ENCODE results near the gene SH3GL1.

Gene SH3GL1

DNA sequence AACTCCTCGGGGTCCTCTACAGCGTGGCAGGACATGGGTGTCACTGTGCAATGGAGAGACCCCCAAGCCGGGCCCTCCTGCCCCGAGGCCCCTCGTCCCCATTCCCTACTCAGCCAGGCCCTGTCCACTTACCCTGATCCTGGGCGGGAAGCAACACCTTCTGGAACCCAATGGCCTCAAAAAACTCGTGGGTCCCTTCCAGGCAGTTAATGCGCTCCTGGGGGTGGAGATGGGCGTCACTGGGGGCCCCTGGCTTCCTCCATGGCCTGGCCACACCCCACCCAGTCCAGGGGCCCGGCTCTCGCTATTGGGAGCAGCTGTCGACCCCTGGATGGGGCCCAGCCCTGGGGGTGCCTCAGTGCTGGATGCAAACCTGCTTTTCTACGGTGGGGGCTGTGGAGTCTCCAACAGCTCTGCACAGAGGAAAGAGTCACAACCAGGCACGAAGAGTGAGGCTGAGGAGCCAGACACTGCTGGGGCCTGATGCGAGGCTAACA is 46.4 kb upstream of the SH3GL1 start:
- TF ChIP-seq, protein P1, sequence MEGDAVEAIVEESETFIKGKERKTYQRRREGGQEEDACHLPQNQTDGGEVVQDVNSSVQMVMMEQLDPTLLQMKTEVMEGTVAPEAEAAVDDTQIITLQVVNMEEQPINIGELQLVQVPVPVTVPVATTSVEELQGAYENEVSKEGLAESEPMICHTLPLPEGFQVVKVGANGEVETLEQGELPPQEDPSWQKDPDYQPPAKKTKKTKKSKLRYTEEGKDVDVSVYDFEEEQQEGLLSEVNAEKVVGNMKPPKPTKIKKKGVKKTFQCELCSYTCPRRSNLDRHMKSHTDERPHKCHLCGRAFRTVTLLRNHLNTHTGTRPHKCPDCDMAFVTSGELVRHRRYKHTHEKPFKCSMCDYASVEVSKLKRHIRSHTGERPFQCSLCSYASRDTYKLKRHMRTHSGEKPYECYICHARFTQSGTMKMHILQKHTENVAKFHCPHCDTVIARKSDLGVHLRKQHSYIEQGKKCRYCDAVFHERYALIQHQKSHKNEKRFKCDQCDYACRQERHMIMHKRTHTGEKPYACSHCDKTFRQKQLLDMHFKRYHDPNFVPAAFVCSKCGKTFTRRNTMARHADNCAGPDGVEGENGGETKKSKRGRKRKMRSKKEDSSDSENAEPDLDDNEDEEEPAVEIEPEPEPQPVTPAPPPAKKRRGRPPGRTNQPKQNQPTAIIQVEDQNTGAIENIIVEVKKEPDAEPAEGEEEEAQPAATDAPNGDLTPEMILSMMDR (IDR thresholded peaks at IDR 0.05; ENCODE audit: insufficient read depth, low read depth, low read length, missing control alignments), result no peak
- DNase-seq (ENCODE audit: low read depth), result no peak
- H3K4me3 ChIP-seq (ENCODE audit: low read length), result no peak overlapping the region

DNA sequence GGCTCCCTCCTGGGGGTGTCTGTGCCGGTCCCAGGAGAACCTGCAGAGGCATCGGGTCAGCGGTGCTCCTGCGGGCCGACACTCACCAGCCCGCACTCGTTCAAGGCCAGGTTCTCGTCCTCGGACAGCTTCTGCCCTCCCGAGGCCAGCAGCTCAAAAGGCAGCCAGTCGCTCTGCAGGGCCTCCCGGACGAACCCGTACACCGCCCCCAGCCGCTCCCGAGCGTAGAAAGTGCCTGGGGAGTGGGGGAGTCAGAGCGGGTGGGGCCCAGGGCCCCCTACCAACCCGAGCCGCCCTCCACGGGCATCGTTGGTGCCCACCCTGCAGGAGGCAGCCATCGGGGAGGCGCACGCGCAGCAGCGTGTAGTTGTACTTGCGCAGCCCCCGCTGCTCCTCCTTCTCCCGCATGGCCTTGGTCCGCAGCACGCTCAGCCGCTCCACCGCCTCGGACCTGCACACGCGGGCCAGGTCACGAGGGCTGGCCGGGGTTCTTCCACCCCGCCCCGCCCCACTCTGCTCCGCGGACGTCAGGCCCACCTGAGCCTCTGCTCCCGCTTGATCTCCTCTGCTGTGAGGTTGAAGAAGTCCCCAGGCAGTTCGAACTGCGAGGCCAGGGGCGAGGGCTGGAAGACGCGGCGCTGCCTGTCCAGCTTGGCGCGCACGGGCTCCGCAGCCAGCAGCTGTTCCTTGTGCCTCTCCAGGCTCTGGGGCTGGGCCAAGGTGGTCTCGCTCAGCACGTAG is 45.8 kb upstream of the SH3GL1 start:
- TF ChIP-seq, protein P1 (IDR thresholded peaks at IDR 0.05; ENCODE audit: insufficient read depth, low read depth, low read length, missing control alignments), result no peak
- DNase-seq (ENCODE audit: low read depth), result no peak
- no peak overlapping the region for H3K4me3 ChIP-seq (ENCODE audit: low read length)

DNA sequence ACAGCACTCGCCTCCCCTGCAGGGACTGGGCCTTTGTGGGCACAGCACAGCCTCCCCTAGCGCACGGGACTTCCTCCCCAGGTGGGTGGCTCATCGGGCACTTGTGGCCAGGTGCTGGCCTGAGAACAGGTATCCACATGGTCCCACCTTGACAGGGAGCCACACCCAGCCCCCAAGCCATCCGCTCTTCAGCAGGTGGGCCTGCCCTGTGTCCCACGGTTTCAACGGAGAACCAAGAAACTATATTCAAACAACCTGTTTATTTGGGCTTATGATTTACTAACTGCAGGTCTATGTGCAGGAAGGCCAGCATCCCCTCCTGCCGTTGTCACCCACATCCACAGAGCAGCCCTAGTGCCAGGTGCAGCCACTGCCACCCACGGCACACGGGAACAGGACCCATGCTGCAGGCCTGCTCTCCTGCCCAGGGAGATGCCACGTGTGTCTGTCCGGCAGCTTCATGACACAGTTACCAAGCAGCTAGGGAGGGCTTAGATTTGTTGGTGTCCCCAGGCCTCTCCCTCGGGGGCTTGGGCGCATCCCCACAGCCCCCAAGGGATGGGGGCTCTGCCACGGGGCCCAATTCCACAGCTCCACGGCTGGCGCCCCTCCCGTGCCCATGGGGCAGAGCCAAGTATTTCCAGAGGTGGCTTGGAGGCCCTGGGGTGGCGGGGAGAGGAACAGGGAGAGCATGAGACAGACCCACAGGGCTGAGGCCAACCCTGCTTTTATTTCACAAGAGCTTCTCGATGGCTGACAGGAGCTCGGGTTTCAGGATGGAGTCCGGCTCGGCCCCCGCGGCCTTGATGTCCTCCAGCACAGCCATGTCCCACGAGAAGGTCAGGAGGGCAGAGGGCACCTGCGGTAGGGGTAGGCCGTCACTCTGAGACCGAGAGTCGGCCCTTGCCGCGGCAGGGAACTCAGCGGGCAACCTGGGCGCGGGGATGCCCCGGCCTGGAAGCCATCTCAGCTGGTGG is 44.7 kb upstream of the SH3GL1 start:
- H3K4me3 ChIP-seq (ENCODE audit: low read length), result no peak overlapping the region
- TF ChIP-seq, protein P1 (IDR thresholded peaks at IDR 0.05; ENCODE audit: insufficient read depth, low read depth, low read length, missing control alignments), result no peak
- no peak for DNase-seq (ENCODE audit: low read depth)

DNA sequence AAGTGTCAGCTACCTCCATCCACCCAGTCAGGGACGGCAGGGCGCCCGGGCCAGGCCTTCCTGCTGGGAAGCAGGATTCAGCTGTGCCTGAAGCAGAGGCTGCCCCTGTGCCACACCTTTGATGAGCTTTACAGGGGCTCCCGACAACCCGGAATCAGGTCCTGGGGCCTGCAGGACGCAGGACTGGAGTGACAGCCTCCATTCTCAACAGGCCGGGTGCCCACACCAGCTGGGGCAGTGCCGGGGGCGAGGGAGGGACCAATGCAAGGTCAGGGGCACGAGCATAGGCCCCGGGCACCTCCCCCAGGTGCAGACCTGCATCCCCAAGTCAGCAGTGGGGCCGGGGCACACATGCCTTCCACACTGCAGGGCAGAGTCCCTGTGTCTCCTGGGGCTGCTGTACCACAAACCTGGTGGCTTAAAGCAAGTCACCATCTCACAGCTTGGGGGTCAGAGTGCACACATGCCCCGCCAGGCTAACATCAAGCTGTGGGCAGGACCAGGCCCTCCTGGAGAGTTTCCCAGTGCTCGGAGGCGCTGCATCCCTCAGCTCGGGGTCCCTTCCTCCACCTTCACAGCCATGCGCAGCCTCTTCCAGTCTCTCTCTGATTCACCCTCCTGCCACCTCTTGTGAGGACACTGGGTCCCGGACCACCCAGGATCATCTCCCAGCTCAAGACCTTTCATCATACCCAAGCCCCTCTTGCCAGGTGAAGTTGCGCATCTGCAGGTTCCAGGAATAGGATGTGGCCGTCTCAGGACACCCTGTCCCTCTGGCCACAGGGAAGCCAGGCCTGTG is 43.8 kb upstream of the SH3GL1 start:
- no peak for DNase-seq (ENCODE audit: low read depth)
- no peak overlapping the region for H3K4me3 ChIP-seq (ENCODE audit: low read length)
- TF ChIP-seq, protein P1 (IDR thresholded peaks at IDR 0.05; ENCODE audit: insufficient read depth, low read depth, low read length, missing control alignments), result no peak

DNA sequence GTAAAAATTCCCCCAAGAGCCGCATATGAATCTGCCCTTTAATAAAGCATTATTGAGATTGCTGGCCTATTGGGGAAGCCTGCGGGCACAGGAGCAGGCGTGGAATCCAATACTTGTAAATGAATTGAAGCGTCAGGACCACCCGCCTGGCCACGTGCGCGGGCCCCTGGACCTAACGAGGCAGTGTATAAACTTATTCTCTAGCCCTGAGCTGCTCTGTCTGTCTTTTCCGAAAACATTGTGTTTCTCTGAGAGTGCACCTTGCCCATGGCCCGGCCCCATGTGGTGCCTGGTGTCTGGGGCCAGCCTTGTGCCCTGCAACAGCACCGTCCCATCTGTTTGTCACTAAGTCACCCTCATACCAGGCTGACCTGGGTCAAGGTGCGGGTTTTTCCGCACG is 42.8 kb upstream of the SH3GL1 start:
- no peak for DNase-seq (ENCODE audit: low read depth)
- TF ChIP-seq, protein P1 (IDR thresholded peaks at IDR 0.05; ENCODE audit: insufficient read depth, low read depth, low read length, missing control alignments), result no peak
- no peak overlapping the region for H3K4me3 ChIP-seq (ENCODE audit: low read length)

DNA sequence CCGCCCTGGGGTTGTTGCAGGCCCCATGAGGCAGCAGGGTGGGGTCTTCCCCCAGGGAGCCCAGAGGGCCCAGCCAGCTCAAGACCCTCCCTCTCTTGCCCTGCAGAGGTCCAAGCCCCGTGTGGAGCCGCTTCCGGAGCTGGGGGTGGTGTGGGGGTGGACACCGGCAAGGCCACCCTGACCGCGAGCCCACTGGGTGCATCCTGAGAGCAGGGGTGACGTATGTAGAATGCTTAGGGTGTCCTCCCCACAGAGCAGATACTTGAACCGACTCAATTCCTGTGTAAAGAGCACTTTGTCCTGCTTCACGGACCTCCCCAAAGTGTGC is 42.4 kb upstream of the SH3GL1 start:
- no peak overlapping the region for H3K4me3 ChIP-seq (ENCODE audit: low read length)
- DNase-seq (ENCODE audit: low read depth), result no peak
- TF ChIP-seq, protein P1 (IDR thresholded peaks at IDR 0.05; ENCODE audit: insufficient read depth, low read depth, low read length, missing control alignments), result no peak
